ENCODE measurements around the gene DPP7. TPM values are rescaled to one million over a fixed set of nuclear protein-coding genes. Genes with fewer than 3 reads are reported as not detected.
"Not testable (repeated sequence)": the region's sequence is repeated elsewhere in the genome, so short reads cannot be mapped to it uniquely, and the experiment has no call there.

DPP7 gene
- total RNA-seq, 1 donor from 2014 or later: 6.1 TPM

DNA sequence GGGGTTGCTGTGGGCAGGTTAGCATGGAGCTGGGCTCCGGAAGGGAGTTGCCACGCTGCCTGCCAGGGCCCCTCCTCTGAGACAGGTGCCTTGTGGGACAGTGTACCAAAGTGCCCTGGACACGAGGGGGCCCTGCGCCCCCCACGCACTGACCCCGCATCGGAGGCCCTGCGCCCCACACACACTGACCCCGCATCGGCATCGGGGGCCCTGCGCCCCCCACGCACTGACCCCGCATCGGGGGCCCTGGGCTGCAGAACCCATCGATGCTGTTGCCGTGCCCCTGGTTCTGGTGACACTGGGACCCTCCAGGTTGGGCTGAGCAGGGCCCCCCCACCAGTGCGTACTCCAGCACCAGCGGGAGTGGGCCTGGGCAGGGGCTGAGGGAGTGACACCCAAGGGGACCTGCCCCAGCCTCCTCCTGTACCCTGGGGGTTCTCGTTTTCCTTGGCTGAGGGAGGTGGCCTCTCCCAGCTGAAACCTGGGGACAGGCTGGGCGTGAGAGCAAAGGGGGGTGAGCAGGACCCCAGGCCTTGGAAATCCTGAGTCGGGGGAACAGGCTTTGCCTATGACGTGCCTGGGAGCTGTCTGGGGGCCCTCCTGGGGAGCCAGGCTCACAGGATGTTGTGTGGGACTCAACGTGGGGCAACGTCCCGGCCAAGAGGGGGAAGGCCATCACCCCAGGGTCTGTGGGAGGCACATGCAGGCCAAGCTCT lies 51.1 kb downstream of the DPP7 start:
- no peak overlapping the region for H3K27ac Mint-ChIP-seq (ENCODE audit: unreplicated experiment)
- H3K4me3 Mint-ChIP-seq (ENCODE audit: unreplicated experiment): no peak overlapping the region
- TF ChIP-seq, protein P1, sequence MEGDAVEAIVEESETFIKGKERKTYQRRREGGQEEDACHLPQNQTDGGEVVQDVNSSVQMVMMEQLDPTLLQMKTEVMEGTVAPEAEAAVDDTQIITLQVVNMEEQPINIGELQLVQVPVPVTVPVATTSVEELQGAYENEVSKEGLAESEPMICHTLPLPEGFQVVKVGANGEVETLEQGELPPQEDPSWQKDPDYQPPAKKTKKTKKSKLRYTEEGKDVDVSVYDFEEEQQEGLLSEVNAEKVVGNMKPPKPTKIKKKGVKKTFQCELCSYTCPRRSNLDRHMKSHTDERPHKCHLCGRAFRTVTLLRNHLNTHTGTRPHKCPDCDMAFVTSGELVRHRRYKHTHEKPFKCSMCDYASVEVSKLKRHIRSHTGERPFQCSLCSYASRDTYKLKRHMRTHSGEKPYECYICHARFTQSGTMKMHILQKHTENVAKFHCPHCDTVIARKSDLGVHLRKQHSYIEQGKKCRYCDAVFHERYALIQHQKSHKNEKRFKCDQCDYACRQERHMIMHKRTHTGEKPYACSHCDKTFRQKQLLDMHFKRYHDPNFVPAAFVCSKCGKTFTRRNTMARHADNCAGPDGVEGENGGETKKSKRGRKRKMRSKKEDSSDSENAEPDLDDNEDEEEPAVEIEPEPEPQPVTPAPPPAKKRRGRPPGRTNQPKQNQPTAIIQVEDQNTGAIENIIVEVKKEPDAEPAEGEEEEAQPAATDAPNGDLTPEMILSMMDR (IDR thresholded peaks at IDR 0.05; ENCODE audit: unreplicated experiment): no peak
- H3K36me3 Mint-ChIP-seq (ENCODE audit: low read depth, unreplicated experiment): no peaks in the 10 kb centered on the region
- peaks cover 6% of the 10 kb centered on the region for H3K27me3 Mint-ChIP-seq (ENCODE audit: unreplicated experiment)
- DNase-seq (ENCODE audit: low spot score): no peak
- no peaks in the 10 kb centered on the region for H3K9me3 Mint-ChIP-seq (ENCODE audit: unreplicated experiment)
- H3K4me1 Mint-ChIP-seq (ENCODE audit: unreplicated experiment): peaks cover 3% of the 10 kb centered on the region

DNA sequence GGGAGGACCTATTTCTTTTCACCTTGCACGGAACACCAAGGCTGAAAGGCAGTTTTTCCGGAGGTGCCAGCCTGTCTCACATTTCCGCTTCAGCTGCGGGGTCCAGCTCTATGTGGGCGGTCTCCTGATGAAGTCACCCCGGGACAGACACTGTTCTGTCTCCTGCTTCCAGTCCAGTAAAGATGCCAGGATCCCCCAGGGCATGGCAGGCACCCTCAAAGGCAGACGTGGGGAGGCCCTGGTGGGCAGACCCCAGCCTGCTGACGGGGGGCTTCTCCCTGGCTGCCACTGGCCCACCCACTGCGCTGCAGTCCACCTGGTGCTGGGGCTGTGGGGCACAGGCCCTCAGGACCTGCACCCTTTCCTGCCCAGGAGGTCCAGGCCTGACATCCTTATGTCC lies 51.7 kb downstream of the DPP7 start:
- not testable (repeated sequence) for DNase-seq (ENCODE audit: low spot score); H3K27ac Mint-ChIP-seq (ENCODE audit: unreplicated experiment); H3K9me3 Mint-ChIP-seq (ENCODE audit: unreplicated experiment); H3K27me3 Mint-ChIP-seq (ENCODE audit: unreplicated experiment); H3K4me3 Mint-ChIP-seq (ENCODE audit: unreplicated experiment); H3K4me1 Mint-ChIP-seq (ENCODE audit: unreplicated experiment); H3K36me3 Mint-ChIP-seq (ENCODE audit: low read depth, unreplicated experiment)

DNA sequence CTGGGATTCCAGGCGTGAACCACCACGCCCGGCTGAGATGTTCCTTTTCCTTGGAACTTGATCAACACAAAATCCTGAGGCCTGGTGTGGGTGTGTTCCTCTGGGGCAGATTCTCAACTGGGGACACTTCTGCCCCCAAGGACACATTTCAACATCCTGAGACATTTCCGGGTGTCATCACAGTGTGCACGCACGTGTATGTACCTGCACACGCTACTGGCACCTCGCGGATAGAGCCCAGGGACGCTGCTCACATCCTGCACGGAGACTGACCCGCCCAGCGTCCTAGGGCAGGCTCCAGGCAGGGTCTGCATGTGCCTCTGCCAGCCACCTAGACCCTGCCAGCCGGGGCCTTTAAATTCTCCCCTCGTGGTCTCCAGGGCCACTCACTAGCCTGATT lies 52.1 kb downstream of the DPP7 start:
- H3K27ac Mint-ChIP-seq (ENCODE audit: unreplicated experiment): no peak overlapping the region
- TF ChIP-seq, protein P1 (IDR thresholded peaks at IDR 0.05; ENCODE audit: unreplicated experiment): no peak
- H3K27me3 Mint-ChIP-seq (ENCODE audit: unreplicated experiment): peaks cover 4% of the 10 kb centered on the region
- no peaks in the 10 kb centered on the region for H3K36me3 Mint-ChIP-seq (ENCODE audit: low read depth, unreplicated experiment)
- peaks cover 6% of the 10 kb centered on the region for H3K4me1 Mint-ChIP-seq (ENCODE audit: unreplicated experiment)
- H3K9me3 Mint-ChIP-seq (ENCODE audit: unreplicated experiment): no peaks in the 10 kb centered on the region
- no peak overlapping the region for H3K4me3 Mint-ChIP-seq (ENCODE audit: unreplicated experiment)
- no peak for DNase-seq (ENCODE audit: low spot score)

Other genes starting within 250 kb of the DPP7 start
- 286 TPM for gene EDF1, start 248.4 kb downstream of the DPP7 start, total RNA-seq (ENCODE audit: unreplicated experiment)
- gene TRAF2, start 228.2 kb downstream of the DPP7 start, total RNA-seq (ENCODE audit: unreplicated experiment): 21.7 TPM
- 100.0 TPM for gene FBXW5, start 170.0 kb downstream of the DPP7 start, total RNA-seq (ENCODE audit: unreplicated experiment)
- gene C8G, start 169.5 kb downstream of the DPP7 start, total RNA-seq (ENCODE audit: unreplicated experiment): 1.1 TPM
- 1.5 TPM for gene LCN12, start 162.5 kb downstream of the DPP7 start, total RNA-seq (ENCODE audit: unreplicated experiment)
- not detected for gene PTGDS, start 137.2 kb downstream of the DPP7 start, total RNA-seq (ENCODE audit: unreplicated experiment)
- gene LCNL1, start 131.7 kb downstream of the DPP7 start, total RNA-seq (ENCODE audit: unreplicated experiment): not detected
- 8.3 TPM for gene PAXX, start 122.3 kb downstream of the DPP7 start, total RNA-seq (ENCODE audit: unreplicated experiment)
- not detected for gene CLIC3, start 118.2 kb downstream of the DPP7 start, total RNA-seq (ENCODE audit: unreplicated experiment)
- gene ABCA2, start 86.5 kb downstream of the DPP7 start, total RNA-seq (ENCODE audit: unreplicated experiment): 2.1 TPM
- not detected for gene FUT7, start 82.6 kb downstream of the DPP7 start, total RNA-seq (ENCODE audit: unreplicated experiment)
- gene NPDC1, start 68.6 kb downstream of the DPP7 start, total RNA-seq (ENCODE audit: unreplicated experiment): 116 TPM
- 55.6 TPM for gene ENTPD2, start 60.7 kb downstream of the DPP7 start, total RNA-seq (ENCODE audit: unreplicated experiment)
- 1.0 TPM for gene SAPCD2, start 44.2 kb downstream of the DPP7 start, total RNA-seq (ENCODE audit: unreplicated experiment)
- 3.2 TPM for gene UAP1L1, start 37.2 kb downstream of the DPP7 start, total RNA-seq (ENCODE audit: unreplicated experiment)
- 70.4 TPM for gene MAN1B1, start 27.7 kb downstream of the DPP7 start, total RNA-seq (ENCODE audit: unreplicated experiment)
- gene GRIN1, start 24.4 kb upstream of the DPP7 start, total RNA-seq (ENCODE audit: unreplicated experiment): not detected
- not detected for gene LRRC26, start 55.3 kb upstream of the DPP7 start, total RNA-seq (ENCODE audit: unreplicated experiment)
- gene TMEM210, start 57.3 kb upstream of the DPP7 start, total RNA-seq (ENCODE audit: unreplicated experiment): not detected
- gene ANAPC2, start 73.8 kb upstream of the DPP7 start, total RNA-seq (ENCODE audit: unreplicated experiment): 76.8 TPM
- gene SSNA1, start 73.9 kb upstream of the DPP7 start, total RNA-seq (ENCODE audit: unreplicated experiment): 53.8 TPM
- 8.2 TPM for gene TPRN, start 86.0 kb upstream of the DPP7 start, total RNA-seq (ENCODE audit: unreplicated experiment)
- 27.4 TPM for gene TMEM203, start 90.9 kb upstream of the DPP7 start, total RNA-seq (ENCODE audit: unreplicated experiment)
- 22.5 TPM for gene NDOR1, start 91.0 kb upstream of the DPP7 start, total RNA-seq (ENCODE audit: unreplicated experiment)
- gene RNF208, start 107.5 kb upstream of the DPP7 start, total RNA-seq (ENCODE audit: unreplicated experiment): 1.1 TPM
- 1.4 TPM for gene CYSRT1, start 110.4 kb upstream of the DPP7 start, total RNA-seq (ENCODE audit: unreplicated experiment)
- not detected for gene RNF224, start 112.8 kb upstream of the DPP7 start, total RNA-seq (ENCODE audit: unreplicated experiment)
- not detected for gene SLC34A3, start 116.2 kb upstream of the DPP7 start, total RNA-seq (ENCODE audit: unreplicated experiment)
- 134 TPM for gene TUBB4B, start 126.6 kb upstream of the DPP7 start, total RNA-seq (ENCODE audit: unreplicated experiment)
- not detected for gene STPG3, start 136.6 kb upstream of the DPP7 start, total RNA-seq (ENCODE audit: unreplicated experiment)
- gene NELFB, start 140.6 kb upstream of the DPP7 start, total RNA-seq (ENCODE audit: unreplicated experiment): 65.6 TPM
- 37.7 TPM for gene TOR4A, start 163.0 kb upstream of the DPP7 start, total RNA-seq (ENCODE audit: unreplicated experiment)
- gene NRARP, start 187.5 kb upstream of the DPP7 start, total RNA-seq (ENCODE audit: unreplicated experiment): 170 TPM